Activated CD4-positive, alpha-beta T cell treated with anti-CD3 and anti-CD28 coated beads, Interleukin-2, amount 50 U/mL, for 1 hour (primary cell): ENCODE measurements around the gene PPP2R2B.
"Not testable (repeated sequence)": the region's sequence is repeated elsewhere in the genome, so short reads cannot be mapped to it uniquely, and the experiment has no call there.

ENCODE experiments used
- DNase-seq: peaks from one replicate; pipeline ENCODE4 v3.0.0-alpha.2; 2020

PPP2R2B gene

DNA sequence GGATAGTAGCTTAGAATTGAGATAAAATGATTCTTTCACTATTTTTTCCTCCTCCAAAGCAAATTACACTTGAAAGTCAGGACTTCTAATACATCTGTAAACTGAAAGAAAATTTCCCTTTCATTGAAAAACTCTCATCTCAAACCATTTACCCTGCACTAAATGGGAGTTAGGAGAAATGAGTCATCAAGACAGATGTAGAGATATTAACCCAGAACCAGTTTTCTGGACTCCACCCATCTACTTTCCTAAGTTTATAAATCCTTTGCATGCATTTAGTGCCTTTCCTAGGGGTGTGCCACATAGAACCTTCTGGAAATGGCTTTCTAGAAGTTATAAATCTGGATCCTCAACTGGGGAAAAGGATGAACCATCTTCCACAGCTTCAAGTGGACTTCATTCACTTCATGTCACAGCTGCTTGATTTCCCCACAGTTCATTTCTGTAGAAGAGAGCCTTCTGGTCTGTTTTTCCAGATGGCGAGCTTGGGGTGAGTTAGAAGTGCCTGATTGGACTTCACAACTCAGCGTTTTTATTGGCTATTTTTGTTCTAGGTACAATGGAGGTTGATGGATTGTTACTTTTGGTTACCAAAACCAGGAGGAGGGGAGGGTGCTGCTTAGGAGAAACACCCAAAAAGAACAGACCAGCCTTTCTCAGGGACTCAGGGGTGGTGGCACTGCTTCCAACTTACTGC, 290.1 kb downstream of the PPP2R2B start:
- DNase-seq = no peak

DNA sequence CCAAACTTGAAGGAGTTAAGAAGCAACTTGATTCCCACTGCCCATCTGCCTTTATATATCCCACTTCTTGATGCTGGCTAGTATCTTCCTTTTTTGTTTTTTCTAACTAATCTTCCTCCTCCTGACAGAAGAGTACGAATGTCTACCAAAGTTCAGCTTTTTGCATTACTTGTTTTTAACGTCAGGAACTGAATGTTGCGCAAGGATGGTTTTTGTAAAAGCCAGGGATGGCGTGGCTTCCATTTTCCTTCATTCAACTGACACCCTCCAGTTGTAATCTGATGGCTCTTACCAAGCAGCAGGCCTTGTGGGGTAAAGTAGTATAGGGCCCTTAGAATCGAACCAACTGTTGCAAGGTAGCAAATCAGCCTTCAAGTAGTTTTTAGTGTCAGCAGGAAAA, 291.8 kb downstream of the PPP2R2B start:
- DNase-seq = no peak

DNA sequence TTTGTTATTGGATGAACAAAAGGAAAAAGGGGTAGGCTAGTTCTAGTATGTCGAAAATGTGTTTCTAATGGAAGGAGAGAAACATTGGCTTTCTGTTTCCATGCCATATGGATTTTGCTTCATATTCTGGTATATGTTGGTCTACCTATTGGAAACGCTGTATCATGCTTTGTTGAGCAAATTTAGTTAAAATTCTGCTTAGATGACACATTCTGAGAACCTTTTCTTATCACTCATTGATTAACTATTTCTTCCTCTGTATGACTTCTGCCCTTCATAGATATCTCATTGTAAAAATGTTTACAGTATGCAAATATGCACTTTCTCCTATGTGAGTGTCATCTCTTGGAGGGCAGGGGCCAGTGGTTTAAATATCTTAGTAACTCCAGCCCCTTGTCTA, 293.8 kb downstream of the PPP2R2B start:
- no peak for DNase-seq

GRCh38 chr5:146582051-146582596, 296.4 kb downstream of the PPP2R2B start:
- no peak for DNase-seq

DNA sequence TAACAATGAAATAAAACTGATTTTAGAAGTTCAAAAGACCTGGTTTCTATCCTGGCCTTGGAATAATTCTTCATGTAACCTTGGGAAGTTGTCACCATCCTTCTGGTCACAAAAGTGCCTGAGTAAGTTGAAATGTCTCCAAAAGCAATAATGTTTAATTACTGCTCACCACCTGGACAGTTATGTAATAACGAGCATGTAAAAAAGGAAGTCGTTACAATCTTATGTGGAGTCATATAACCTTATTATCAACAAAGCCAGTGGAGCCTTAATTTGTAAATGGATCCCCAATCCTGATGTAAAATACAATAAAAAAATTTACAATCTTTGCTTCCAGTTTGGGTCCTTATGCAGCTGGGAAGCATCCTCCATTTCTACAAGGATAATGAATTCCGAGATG, 298.3 kb downstream of the PPP2R2B start:
- DNase-seq = no peak

- no peak for DNase-seq
Measured at GRCh38 chr5:146574713-146575112, 303.8 kb downstream of the PPP2R2B start.

- no peak for DNase-seq
Measured at GRCh38 chr5:146568161-146568560, 310.4 kb downstream of the PPP2R2B start.

DNA sequence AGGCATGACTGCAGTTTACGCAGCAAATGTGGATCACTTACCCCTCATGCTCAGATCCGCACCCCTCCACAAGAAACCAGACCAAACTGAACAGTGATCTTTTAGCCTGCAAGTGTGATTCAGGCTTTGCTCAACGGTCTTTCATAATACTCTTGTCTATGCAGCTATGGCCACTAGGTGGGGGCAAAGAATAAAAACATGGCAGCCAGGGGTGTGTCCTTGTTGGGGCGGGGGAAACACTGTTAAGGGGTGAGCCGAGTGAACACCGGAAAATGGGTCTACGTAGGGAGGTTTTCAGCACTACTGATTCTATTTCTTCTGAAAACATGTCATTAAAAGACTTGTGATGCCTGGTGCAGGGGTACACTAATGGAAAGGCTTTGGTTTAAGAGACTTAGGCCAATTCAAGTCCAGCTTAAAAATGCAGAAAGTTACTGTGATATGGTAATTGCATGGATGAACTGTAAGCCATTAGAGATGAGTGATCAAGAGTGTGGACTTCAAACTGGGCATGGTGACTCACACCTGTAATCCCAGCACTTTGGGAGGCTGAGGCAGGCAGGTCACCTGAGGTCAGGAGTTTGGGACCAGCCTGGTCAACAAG, 312.7 kb downstream of the PPP2R2B start:
- peak; percentile 27 for DNase-seq

GRCh38 chr5:146564007-146564762, 314.4 kb downstream of the PPP2R2B start:
- DNase-seq = no peak

DNA sequence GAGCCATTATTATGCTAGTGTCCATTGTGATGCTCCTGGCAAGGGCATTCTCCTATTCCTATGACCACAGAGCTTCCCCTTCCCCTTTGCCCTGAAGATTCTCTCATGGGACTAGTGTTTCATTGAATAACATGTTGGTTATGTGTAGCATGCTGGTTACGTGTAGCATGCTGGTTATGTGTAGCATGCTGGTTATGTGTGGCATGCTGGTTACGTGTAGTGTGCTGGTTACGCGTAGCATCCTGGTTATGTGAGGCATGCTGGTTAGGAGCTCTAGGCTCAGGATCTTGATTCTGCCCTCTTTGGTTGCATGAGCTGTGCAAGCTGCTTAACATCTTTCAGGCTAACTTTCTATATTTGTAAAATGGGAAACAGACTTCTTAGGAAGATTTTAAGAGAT, 316.1 kb downstream of the PPP2R2B start:
- DNase-seq = no peak

DNA sequence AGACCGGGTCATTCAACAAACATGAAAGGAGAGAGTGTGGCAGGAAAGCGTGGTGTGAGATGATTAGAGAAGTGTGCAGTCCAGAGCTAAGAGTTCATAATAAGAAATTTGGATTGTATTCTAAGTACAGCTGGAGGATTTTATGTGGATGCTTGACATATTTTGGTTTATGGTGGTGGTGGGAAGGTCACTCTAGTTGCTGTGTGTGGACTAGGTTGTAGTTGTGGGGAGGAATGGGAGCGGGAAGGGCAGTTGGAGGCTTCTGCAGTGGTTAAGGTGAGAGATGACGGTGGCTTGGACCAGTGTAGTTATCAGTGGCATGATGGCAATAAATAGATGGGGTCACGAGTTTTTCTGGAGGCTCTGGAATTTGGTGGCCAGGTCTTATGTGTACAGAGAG, 316.8 kb downstream of the PPP2R2B start:
- no peak for DNase-seq

- DNase-seq = no peak
Measured at GRCh38 chr5:146560205-146560812, 318.2 kb downstream of the PPP2R2B start.

- DNase-seq = not testable (repeated sequence)
Measured at GRCh38 chr5:146556884-146557283, 321.7 kb downstream of the PPP2R2B start.

DNA sequence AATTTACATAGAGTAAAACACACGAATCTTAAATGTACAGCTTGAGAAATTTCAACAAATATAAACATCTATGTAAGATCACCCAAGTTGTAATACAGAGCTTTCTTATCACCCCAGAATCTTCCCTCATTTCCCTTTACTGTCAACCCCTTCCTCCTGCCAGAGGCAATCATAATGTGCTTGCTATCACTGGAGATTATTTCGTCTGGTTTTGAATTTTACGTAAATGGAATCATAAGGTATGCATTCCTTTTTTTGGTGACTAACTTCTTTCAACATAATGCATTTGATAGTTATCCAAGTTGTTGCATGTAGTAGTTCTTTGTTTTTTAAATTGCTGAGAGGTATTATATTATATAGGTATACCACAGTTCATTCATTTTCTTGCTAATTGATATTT, 325.1 kb downstream of the PPP2R2B start:
- DNase-seq = no peak

GRCh38 chr5:146549615-146550014, 328.9 kb downstream of the PPP2R2B start:
- no peak for DNase-seq

- DNase-seq = no peak
Measured at GRCh38 chr5:146548781-146549449, 329.6 kb downstream of the PPP2R2B start.

GRCh38 chr5:146544232-146544631, 334.3 kb downstream of the PPP2R2B start:
- no peak for DNase-seq

DNA sequence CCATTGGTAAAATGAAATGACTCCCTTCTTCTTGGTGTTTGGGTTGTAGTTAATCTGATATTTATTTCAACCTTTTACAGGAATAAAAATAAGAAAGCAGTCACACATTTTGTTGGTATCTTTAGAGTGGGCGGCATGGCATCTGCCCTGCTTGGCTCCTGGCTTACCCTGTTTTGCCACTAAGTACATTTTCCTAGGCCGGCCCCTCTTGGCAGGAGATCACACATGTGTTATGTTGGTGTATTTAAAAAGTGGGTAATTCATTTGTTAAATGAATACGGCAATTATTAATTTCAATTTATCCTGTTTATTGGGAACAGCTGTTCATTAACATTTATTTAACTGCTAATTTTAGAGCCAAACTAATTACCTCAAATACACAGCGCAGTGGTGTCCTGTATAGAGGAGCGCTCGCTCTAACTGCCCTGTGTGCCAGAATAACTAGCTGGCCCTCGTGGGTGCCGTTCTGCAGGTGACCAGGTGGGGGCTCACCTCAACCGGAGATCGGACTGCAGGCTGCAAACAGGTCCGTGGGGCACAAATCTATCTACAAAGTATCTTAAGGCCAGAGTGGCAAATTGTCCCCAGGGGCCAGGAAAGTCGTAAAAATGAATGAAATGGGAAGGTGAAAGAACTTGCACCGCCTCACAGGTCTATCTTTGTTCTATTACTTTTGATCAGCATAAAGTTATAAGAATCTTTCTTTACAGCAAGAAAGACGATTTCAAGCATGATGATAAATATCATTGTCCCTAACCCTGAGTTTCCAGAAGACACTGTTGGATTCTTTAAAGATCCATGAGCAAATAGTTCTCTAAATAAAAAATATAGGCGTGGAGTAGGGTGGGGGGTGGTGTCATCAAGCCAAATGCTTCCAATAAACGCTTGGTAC, 336.4 kb downstream of the PPP2R2B start:
- peak; percentile 63 for DNase-seq

GRCh38 chr5:146540414-146540813, 338.1 kb downstream of the PPP2R2B start:
- DNase-seq = no peak

DNA sequence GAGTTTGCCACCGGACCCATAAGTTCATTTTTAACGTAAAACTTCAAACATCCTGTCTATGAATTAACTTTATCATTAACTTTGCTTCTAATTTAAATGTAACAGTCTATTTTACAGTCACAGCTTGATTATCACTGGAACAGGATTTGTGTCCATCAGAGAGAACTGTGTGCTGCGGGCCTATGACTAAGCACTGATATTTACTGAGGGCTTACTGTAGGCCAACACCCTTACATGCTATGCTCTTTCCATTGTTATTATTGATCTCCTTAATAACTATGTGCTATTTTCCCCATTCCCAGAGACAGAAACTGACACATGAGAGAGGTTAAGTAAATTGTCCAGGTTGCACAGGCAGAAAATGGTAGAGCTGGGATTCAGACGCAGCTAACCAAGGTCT, 338.6 kb downstream of the PPP2R2B start:
- DNase-seq = no peak

GRCh38 chr5:146538432-146538831, 340.1 kb downstream of the PPP2R2B start:
- no peak for DNase-seq

GRCh38 chr5:146533882-146534281, 344.7 kb downstream of the PPP2R2B start:
- DNase-seq = no peak
